ENCODE results near the gene EIF5B. TPM values are rescaled to one million over a fixed set of nuclear protein-coding genes. Genes with fewer than 3 reads are reported as not detected.

The EIF5B gene
- total and polyA plus RNA-seq, 2 donors (not counting 1 experiment from before 2014, with no cell fraction given), result 4.5 to 32.8 TPM

- Histone ChIP-seq H3K4me3 (ENCODE audit: control extremely low read depth in 1 of 5, extremely low read depth in 1 of 5, insufficient read depth in 1 of 5, low read depth in 2 of 5, low read length in 4 of 5) (no peak overlapping the region), H3K9me3 (ENCODE audit: control extremely low read depth in 1 of 3, control insufficient read depth in 2 of 3, insufficient read depth in 1 of 3, low read length in 2 of 3) (no peaks in the 10 kb centered on the region), H3K36me3 (replicated peaks in 1 of 2; ENCODE audit: control extremely low read depth in 1 of 2, control insufficient read depth in 1 of 2, extremely low read depth in 1 of 2, insufficient read depth in 2 of 2, low read length in 1 of 2) (peaks cover 6 to 73% of the 10 kb centered on the region in 2 experiments), H3K27me3 (replicated peaks in 1 of 4; ENCODE audit: control extremely low read depth in 1 of 4, control insufficient read depth in 3 of 4, insufficient read depth in 4 of 4, low read length in 3 of 4) (no peaks in the 10 kb centered on the region), H2AFZ (ENCODE audit: insufficient read depth, low read depth, low read length, poor library complexity, severe bottlenecking) (no peak overlapping the region), H3K27ac (ENCODE audit: low read length in 2 of 2) (no peak overlapping the region), H4K20me1 (ENCODE audit: control insufficient read depth, insufficient read depth, low read length, poor library complexity, severe bottlenecking) (no peaks in the 10 kb centered on the region), H3K79me2 (ENCODE audit: control insufficient read depth, insufficient read depth, low read length) (no peaks in the 10 kb centered on the region), H3K9ac (ENCODE audit: low read length) (no peak overlapping the region), H3K4me1 (ENCODE audit: control insufficient read depth in 2 of 2, insufficient read depth in 2 of 2, low read length in 2 of 2) (no peaks in the 10 kb centered on the region), H3K4me2 (replicated peaks; ENCODE audit: low read depth, low read length, poor library complexity, severe bottlenecking) (no peak overlapping the region)
- no peaks in the 10 kb centered on the region for H3K27me3 Mint-ChIP-seq
- no peak overlapping the region for H3K27ac Mint-ChIP-seq
- H3K9me3 Mint-ChIP-seq (ENCODE audit: insufficient read depth), result no peaks in the 10 kb centered on the region
- ChIA-PET CTCF (no interaction called here), POLR2A (no interaction called here)
- H3K4me3 Mint-ChIP-seq, result no peak overlapping the region
- no peak for ATAC-seq (ENCODE audit: low read depth)
- no CpG with 5 or more reads among the region's 3 CpGs for WGBS (ENCODE audit: insufficient coverage)
- H3K4me1 Mint-ChIP-seq, result no peaks in the 10 kb centered on the region
- TF ChIP-seq EZH2 (IDR thresholded peaks at IDR 0.05; ENCODE audit: borderline replicate concordance, insufficient read depth, low read depth, low read length, poor library complexity, severe bottlenecking) (no peak), CTCF (IDR thresholded peaks at IDR 0.05) (no peak)
- intact Hi-C loops (cut with micrococcal nuclease), result no loop called here
- no peak for DNase-seq
Observed at GRCh38 chr2:99422599-99422998, 85.4 kb downstream of the EIF5B start.

- no peaks in the 10 kb centered on the region for H3K4me1 ChIP-seq (ENCODE audit: control insufficient read depth in 2 of 2, insufficient read depth in 2 of 2, low read length in 2 of 2)
- no peak overlapping the region for H3K4me3 ChIP-seq (ENCODE audit: control extremely low read depth in 1 of 5, extremely low read depth in 1 of 5, insufficient read depth in 1 of 5, low read depth in 2 of 5, low read length in 4 of 5)
- H3K9ac ChIP-seq (ENCODE audit: low read length), result no peak overlapping the region
- intact Hi-C loops (cut with micrococcal nuclease), result no loop called here
- ATAC-seq (ENCODE audit: low read depth), result no peak
- no peak overlapping the region for H2AFZ ChIP-seq (ENCODE audit: insufficient read depth, low read depth, low read length, poor library complexity, severe bottlenecking)
- Mint-ChIP-seq H3K4me1 (no peaks in the 10 kb centered on the region), H3K4me3 (no peak overlapping the region), H3K27me3 (no peaks in the 10 kb centered on the region), H3K9me3 (ENCODE audit: insufficient read depth) (no peaks in the 10 kb centered on the region), H3K27ac (no peak overlapping the region)
- ChIA-PET POLR2A (no interaction called here), CTCF (no interaction called here)
- H3K27ac ChIP-seq (ENCODE audit: low read length in 2 of 2), result no peak overlapping the region
- H3K79me2 ChIP-seq (ENCODE audit: control insufficient read depth, insufficient read depth, low read length), result no peaks in the 10 kb centered on the region
- no peak for DNase-seq
- no peak overlapping the region for H3K4me2 ChIP-seq (replicated peaks; ENCODE audit: low read depth, low read length, poor library complexity, severe bottlenecking)
- H3K36me3 ChIP-seq (replicated peaks in 1 of 2; ENCODE audit: control extremely low read depth in 1 of 2, control insufficient read depth in 1 of 2, extremely low read depth in 1 of 2, insufficient read depth in 2 of 2, low read length in 1 of 2), result peaks cover 6 to 78% of the 10 kb centered on the region in 2 experiments
- H4K20me1 ChIP-seq (ENCODE audit: control insufficient read depth, insufficient read depth, low read length, poor library complexity, severe bottlenecking), result no peaks in the 10 kb centered on the region
- no peaks in the 10 kb centered on the region for H3K27me3 ChIP-seq (replicated peaks in 1 of 4; ENCODE audit: control extremely low read depth in 1 of 4, control insufficient read depth in 3 of 4, insufficient read depth in 4 of 4, low read length in 3 of 4)
- no peaks in the 10 kb centered on the region for H3K9me3 ChIP-seq (ENCODE audit: control extremely low read depth in 1 of 3, control insufficient read depth in 2 of 3, insufficient read depth in 1 of 3, low read length in 2 of 3)
- no peak for TF ChIP-seq EZH2 (IDR thresholded peaks at IDR 0.05; ENCODE audit: borderline replicate concordance, insufficient read depth, low read depth, low read length, poor library complexity, severe bottlenecking)
- no peak for TF ChIP-seq CTCF (IDR thresholded peaks at IDR 0.05)
Observed at GRCh38 chr2:99424371-99424770, 87.2 kb downstream of the EIF5B start.

Measured in B cell (primary cell).